Left ventricle myocardium superior (tissue), 1 donor: ENCODE data around the gene PRR15. TPM values are rescaled to one million over a fixed set of nuclear protein-coding genes. Genes with fewer than 3 reads are reported as not detected.

Experiments
- ATAC-seq: fragments of 200-7000 bp; cut with Tn5 transposase; one replicate; pipeline ENCODE4 v1.9.1; 2020; ENCODE audit warnings: mild to moderate bottlenecking, moderate library complexity
- DNase-seq: peaks from one replicate; pipeline ENCODE4 v3.0.0-alpha.2; 2020
- intact Hi-C: fragments of 100-400 bp; cut with micrococcal nuclease; formaldehyde crosslinking; loops from one replicate; pipeline ENCODE4 v1.11.0; 2022
- total RNA-seq: library from RNA; stranded (reverse); fragmentation: NEBNext Ultra II Directional; extraction: Animal tissue kit (Norgen Biotek cat#: 25700); gene quantifications from one replicate; pipeline ENCODE4 v1.2.1, GENCODE V29; 2021
- donor health status: DM: no; HTN: yes; CAD: no; lungs with severe emphysema.

Gene PRR15
- total RNA-seq, 1 donor from 2014 or later: 0.35 TPM

DNA sequence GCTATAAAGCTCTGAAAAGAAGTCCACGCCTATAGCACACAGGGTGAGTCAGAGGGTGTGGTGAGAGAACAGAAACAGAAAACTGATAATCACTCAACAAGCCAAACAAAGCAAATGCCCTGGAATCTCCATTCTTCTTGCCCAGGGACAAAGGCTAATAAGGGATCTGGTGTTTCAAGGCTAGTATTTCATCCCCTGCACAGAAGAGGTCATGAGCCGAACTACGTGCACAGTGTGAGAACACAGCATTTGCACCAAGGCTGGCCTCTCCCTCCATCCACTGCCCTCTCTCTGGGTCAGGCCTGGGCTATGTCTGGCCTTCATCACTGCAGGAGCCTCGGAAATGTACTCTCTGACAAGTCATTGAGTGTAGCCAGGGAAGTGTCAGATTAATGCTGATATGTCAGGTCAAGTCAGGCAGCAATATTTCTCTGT lies 42.7 kb downstream of the PRR15 start:
- DNase-seq (no peak), ATAC-seq (peak; percentile 62)
- intact Hi-C loops: no loop called here

DNA sequence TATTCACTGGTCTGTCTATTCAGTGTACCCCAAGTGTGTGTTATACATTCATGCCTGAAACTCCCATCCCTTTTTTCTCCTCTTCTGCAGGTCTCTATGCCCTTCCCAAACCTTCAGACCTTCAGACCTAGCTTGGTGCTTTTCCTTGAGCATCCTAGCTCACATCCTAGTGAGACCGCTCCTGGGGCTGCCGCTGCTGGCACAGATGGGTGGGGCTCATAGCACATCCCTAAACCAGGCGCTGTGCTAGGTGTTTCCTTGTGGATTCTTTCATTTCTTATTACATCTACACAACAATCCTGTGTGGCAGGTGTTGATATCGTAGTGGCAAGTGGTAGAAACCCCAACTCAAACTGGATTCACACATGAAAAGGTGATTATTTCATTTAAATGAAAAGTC lies 43.2 kb downstream of the PRR15 start:
- no peak for DNase-seq
- ATAC-seq: no peak
- intact Hi-C loops: no loop called here

- DNase-seq (no peak), ATAC-seq (no peak)
- intact Hi-C loops: no loop called here
These were observed 43.6 kb downstream of the PRR15 start for GRCh38 chr7:29607259-29607658.

- intact Hi-C loops: no loop called here
- ATAC-seq (no peak), DNase-seq (no peak)
These were observed 44.3 kb downstream of the PRR15 start for GRCh38 chr7:29607889-29608288.

GRCh38 chr7:29609162-29610037 lies 45.8 kb downstream of the PRR15 start:
- DNase-seq: no peak
- ATAC-seq: peak; percentile 52
- intact Hi-C loops: no loop called here

GRCh38 chr7:29610086-29610485 lies 46.5 kb downstream of the PRR15 start:
- DNase-seq (no peak), ATAC-seq (no peak)

GRCh38 chr7:29611941-29612544 lies 48.4 kb downstream of the PRR15 start:
- DNase-seq (no peak), ATAC-seq (no peak)
- intact Hi-C loops: no loop called here

More at GRCh38 chr7:29610086-29610485, 46.5 kb downstream of the PRR15 start:
- intact Hi-C loops: no loop called here

- ATAC-seq (no peak), DNase-seq (no peak)
- intact Hi-C loops: no loop called here
These were observed 49.0 kb downstream of the PRR15 start for GRCh38 chr7:29612596-29612995.

GRCh38 chr7:29613100-29613499 lies 49.5 kb downstream of the PRR15 start:
- intact Hi-C loops: no loop called here
- DNase-seq (no peak), ATAC-seq (no peak)

DNA sequence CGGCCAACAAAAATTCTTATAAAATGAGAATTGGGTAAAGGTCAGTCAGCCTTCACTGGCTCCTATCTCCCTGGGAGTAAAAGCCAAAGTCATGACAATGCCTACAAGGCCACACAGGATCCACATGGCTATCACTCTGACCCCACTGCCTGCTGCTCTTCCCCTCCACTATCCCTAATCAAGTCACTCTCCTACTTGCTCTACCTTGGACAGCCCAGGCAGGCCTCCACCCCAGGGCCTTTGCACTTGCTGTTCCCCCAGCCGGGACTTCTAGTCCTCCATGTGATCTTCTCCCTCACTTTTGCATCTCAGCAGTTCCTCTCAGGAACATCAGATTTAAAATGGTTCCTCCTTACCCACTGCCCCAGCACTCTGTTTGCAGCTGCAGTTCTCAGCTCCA lies 50.6 kb downstream of the PRR15 start:
- no peak for ATAC-seq
- intact Hi-C loops: no loop called here
- DNase-seq: no peak

Other genes with a start within 250 kb of the PRR15 start
- gene WIPF3, start 242.7 kb downstream of the PRR15 start, total RNA-seq: 6.2 TPM